Smooth muscle cell (in vitro differentiated cells): ENCODE results near the gene PAX2. TPM values are rescaled to one million over a fixed set of nuclear protein-coding genes. Genes with fewer than 3 reads are reported as not detected.

ENCODE experiments used
- DNase-seq: peaks from one replicate; lab custom pipeline; 2025; ENCODE audit not compliant: unreplicated experiment; lab: John Stamatoyannopoulos, UW
- H2AFZ ChIP-seq: fragments of 200-600 bp; sonication (generic); 2 replicates; pipeline ENCODE4 v1.6.0; 2016; ENCODE audit warnings: antibody characterized with exemption, low read depth, mild to moderate bottlenecking
- H3F3A ChIP-seq: fragments of 200-600 bp; sonication (generic); 2 replicates; pipeline ENCODE4 v1.6.0; 2017; ENCODE audit warnings: antibody characterized with exemption, low read depth
- H3K27ac ChIP-seq: fragments of 200-600 bp; sonication (generic); 2 replicates; pipeline ENCODE4 v1.5.1; 2016; ENCODE audit warnings: low read depth, mild to moderate bottlenecking
- H3K27me3 ChIP-seq: fragments of 200-600 bp; sonication (generic); 2 replicates; pipeline ENCODE4 v1.6.1; 2016; ENCODE audit warnings: low read depth, mild to moderate bottlenecking
- H3K36me3 ChIP-seq: fragments of 200-600 bp; sonication (generic); 2 replicates; pipeline ENCODE4 v1.5.1; 2016; ENCODE audit warnings: low read depth
- H3K4me1 ChIP-seq: fragments of 200-600 bp; sonication (generic); 2 replicates; pipeline ENCODE4 v1.5.1; 2016; ENCODE audit warnings: low read depth
- H3K4me2 ChIP-seq: fragments of 200-600 bp; sonication (generic); 2 replicates; pipeline ENCODE4 v1.6.0; 2016; ENCODE audit warnings: mild to moderate bottlenecking
- H3K4me3 ChIP-seq: fragments of 200-600 bp; sonication (generic); 2 replicates; pipeline ENCODE4 v1.5.1; 2016; ENCODE audit warnings: mild to moderate bottlenecking
- H3K79me2 ChIP-seq: fragments of 200-600 bp; sonication (generic); 2 replicates; pipeline ENCODE4 v1.6.0; 2016; ENCODE audit warnings: low read depth, mild to moderate bottlenecking
- H3K9ac ChIP-seq: fragments of 200-600 bp; sonication (generic); 2 replicates; pipeline ENCODE4 v1.6.0; 2016; ENCODE audit warnings: low read depth
- H3K9me3 ChIP-seq: fragments of 200-600 bp; sonication (generic); replicated peaks from 2 replicates; pipeline ENCODE4 v1.5.1; 2016; ENCODE audit warnings: low read depth
- H4K20me1 ChIP-seq: fragments of 200-600 bp; sonication (generic); 2 replicates; pipeline ENCODE4 v1.6.0; 2016; ENCODE audit warnings: low read depth
- WGBS: methylation state at CpG from one replicate; pipeline ENCODE4 v1.1.7; 2016; ENCODE audit warnings: low lambda C conversion rate; 5-methylcytosine and 5-hydroxymethylcytosine counted together
- polyA plus RNA-seq: library from polyadenylated mRNA; unstranded; fragments of >200 nt; fragmentation: Nextera tagmentation; extraction: Ambion mirVana; gene quantifications from 2 replicates; pipeline ENCODE4 v1.2.1, GENCODE V29; 2016
- total RNA-seq: library from RNA; depleted of rRNA; stranded (reverse); fragments of >200 nt; gene quantifications from 2 replicates; pipeline ENCODE4 v1.2.3, GENCODE V29; 2014
- TF ChIP-seq, protein P1 (sequence below): fragments of 200-600 bp; sonication (generic); IDR thresholded peaks from 2 replicates; pipeline ENCODE4 v1.5.1; 2017; ENCODE audit warnings: borderline replicate concordance, mild to moderate bottlenecking, antibody characterized with exemption; ENCODE audit not compliant: insufficient read depth, poor library complexity, severe bottlenecking

Gene PAX2
- total and polyA plus RNA-seq, 2 experiments from 2014 or later: not detected

DNA sequence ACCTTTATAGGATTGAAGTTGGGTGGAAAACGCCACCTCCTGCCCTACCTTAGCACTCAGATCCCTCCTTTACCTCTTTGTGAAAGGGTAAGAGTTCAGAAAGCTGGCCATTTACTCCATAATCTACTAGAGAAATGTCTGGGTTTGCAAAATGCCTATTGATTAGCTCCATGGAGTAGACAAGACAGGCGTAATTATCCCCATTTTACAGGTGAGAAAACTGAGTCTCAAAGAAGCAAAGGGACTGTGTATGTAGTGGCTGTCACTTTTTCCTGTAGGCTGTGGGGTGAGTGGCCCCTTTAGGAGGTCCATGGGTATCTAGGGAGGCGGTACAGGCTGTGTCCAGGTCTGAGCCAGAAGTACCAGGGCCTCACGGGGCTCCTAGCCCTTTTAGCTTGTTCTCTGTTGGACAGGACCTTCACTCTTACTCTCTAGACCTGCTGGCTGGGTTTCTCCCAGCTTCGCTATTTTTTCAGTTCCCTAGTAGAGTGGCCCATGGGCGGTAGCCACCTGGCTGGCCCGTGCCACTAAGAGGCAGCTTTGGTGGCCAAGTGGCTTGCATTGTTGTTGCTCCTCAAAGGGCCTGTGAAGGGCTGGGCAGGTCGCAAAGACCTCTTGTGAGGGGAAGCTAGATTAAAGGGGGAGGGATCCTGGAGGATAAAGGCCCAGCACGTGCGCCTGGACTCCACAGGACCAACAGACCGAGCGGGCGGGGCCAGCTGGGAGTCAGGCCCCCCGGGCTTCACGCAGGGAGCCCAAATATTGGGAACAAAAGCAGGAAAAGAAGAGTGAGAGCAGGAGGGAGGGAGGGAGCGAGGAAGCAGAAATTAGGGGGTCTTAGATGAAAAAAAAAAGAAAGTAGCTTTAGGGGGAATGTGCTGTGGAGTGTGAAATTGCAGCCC, 4.7 kb upstream of the PAX2 start:
- no peak overlapping the region for H2AFZ ChIP-seq
- no peaks in the 10 kb centered on the region for H3K79me2 ChIP-seq
- H3F3A ChIP-seq: no peaks in the 10 kb centered on the region
- no peak overlapping the region for H3K27ac ChIP-seq
- H3K4me2 ChIP-seq: no peak overlapping the region
- H3K36me3 ChIP-seq: no peaks in the 10 kb centered on the region
- H3K9ac ChIP-seq: no peak overlapping the region
- no peaks in the 10 kb centered on the region for H4K20me1 ChIP-seq
- DNase-seq: no peak
- 12% methylated on average over 16 of the region's 16 CpGs for WGBS
- peaks cover 46% of the 10 kb centered on the region for H3K4me1 ChIP-seq
- TF ChIP-seq, protein P1, sequence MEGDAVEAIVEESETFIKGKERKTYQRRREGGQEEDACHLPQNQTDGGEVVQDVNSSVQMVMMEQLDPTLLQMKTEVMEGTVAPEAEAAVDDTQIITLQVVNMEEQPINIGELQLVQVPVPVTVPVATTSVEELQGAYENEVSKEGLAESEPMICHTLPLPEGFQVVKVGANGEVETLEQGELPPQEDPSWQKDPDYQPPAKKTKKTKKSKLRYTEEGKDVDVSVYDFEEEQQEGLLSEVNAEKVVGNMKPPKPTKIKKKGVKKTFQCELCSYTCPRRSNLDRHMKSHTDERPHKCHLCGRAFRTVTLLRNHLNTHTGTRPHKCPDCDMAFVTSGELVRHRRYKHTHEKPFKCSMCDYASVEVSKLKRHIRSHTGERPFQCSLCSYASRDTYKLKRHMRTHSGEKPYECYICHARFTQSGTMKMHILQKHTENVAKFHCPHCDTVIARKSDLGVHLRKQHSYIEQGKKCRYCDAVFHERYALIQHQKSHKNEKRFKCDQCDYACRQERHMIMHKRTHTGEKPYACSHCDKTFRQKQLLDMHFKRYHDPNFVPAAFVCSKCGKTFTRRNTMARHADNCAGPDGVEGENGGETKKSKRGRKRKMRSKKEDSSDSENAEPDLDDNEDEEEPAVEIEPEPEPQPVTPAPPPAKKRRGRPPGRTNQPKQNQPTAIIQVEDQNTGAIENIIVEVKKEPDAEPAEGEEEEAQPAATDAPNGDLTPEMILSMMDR: no peak
- H3K27me3 ChIP-seq: peaks cover 100% of the 10 kb centered on the region
- no peaks in the 10 kb centered on the region for H3K9me3 ChIP-seq
- no peak overlapping the region for H3K4me3 ChIP-seq

DNA sequence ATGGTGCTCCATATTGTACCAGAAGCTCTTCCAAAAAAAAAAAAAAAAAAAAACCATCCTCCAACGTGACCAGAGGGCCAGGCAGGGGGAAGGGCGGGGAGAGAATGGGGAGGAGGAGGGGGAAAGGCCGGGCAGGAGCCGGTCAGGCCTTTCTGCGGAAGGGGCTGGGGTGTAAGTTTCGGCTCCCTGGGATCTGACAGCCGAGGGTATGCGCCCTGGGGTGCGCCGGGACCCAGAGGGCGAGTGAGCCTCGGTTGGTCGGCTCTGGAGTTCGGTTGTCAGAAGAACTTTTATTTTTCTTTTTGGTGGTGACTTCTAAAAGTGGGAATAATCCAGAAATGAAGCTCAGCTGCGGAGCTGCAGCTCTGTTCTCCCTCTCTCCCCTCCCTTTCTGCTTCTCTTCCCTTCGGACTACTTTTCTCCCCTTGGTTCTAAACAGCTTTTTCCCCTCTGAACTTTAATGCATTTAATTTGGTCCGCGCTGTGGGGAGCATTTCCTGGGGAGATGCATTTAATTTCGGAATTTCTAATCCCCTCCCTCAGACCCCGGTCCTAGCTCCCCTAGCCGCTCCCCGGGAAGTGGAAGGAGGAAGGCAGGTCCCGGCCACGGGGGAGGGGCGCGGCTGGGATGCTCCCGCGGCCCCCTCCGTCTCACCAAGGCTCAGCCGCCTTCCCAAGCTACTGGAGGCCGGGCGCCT, 3.9 kb upstream of the PAX2 start:
- Histone ChIP-seq H4K20me1 (no peaks in the 10 kb centered on the region), H3K27me3 (peaks cover 100% of the 10 kb centered on the region), H3K79me2 (no peaks in the 10 kb centered on the region), H2AFZ (no peak overlapping the region), H3K27ac (no peak overlapping the region), H3K36me3 (no peaks in the 10 kb centered on the region), H3K4me2 (no peak overlapping the region), H3K9me3 (no peaks in the 10 kb centered on the region), H3K4me3 (no peak overlapping the region), H3K9ac (no peak overlapping the region), H3F3A (no peaks in the 10 kb centered on the region), H3K4me1 (peaks cover 48% of the 10 kb centered on the region)
- WGBS: 3% methylated on average over 29 of the region's 32 CpGs
- TF ChIP-seq, protein P1: no peak
- DNase-seq: no peak

DNA sequence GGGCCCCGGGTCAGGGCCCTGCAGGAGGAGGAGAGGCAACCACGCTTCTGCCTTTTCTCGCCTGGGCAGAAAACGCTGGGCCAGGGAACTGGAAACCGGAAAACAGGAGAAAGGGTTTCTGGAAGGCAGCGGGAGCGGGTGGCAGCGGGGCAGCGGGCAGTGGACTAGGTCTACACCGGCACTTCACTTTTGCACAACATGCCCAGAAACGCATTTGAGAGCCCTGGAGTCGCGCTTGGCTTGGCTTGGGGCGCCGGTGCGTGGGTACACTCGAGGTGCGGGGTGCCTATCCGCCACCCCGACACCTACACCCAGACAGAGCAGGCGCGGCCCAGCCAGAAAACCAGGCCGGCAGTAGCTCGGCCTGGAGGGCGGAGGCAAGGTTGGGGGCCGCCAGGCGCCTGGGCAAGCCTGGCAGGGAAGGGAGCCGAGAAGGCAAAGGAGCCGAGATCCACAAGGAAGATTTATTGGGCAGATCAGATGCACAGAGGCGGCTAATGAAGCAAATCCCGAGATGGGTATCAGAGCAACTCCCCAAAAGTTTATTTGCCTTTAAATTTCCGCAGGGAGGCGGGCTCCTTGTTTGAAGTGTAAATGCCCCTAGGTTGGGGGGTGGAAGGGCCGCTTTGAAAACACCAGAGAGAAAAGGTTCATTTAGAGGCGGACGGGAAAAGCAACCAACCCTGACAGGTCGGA, 3.2 kb upstream of the PAX2 start:
- Histone ChIP-seq H3K27me3 (peaks cover 100% of the 10 kb centered on the region), H2AFZ (no peak overlapping the region), H3K9me3 (no peaks in the 10 kb centered on the region), H3K4me3 (no peak overlapping the region), H4K20me1 (no peaks in the 10 kb centered on the region), H3K4me1 (peaks cover 48% of the 10 kb centered on the region), H3K9ac (no peak overlapping the region), H3K27ac (no peak overlapping the region), H3K36me3 (no peaks in the 10 kb centered on the region), H3K4me2 (no peak overlapping the region), H3K79me2 (no peaks in the 10 kb centered on the region), H3F3A (no peaks in the 10 kb centered on the region)
- no peak for DNase-seq
- TF ChIP-seq, protein P1: no peak
- WGBS: 2% methylated on average over 37 of the region's 37 CpGs
